Suprapubic skin (tissue), 4 donors: ENCODE measurements around the gene ZNF808.
"Not testable (repeated sequence)": the region's sequence is repeated elsewhere in the genome, so short reads cannot be mapped to it uniquely, and the experiment has no call there.

Source experiments
- EP300 ChIP-seq: sonication (generic); formaldehyde crosslinking; IDR thresholded peaks from one replicate; pipeline ENCODE4 v1.6.1; 2017; ENCODE audit warnings: antibody characterized with exemption
- POLR2A ChIP-seq, 2 donors: fragments of 450-650 bp; IDR thresholded peaks; one replicate each; pipeline ENCODE4 v1.6.1; 2017; ENCODE audit warnings: antibody characterized with exemption in 2 of 2, mild to moderate bottlenecking in 2 of 2, moderate library complexity in 2 of 2
- POLR2AphosphoS5 ChIP-seq, 3 donors: sonication (generic); formaldehyde crosslinking; IDR thresholded peaks; one replicate each; pipeline ENCODE4 v1.6.1; 2017; ENCODE audit warnings: antibody characterized with exemption in 3 of 3
- TF ChIP-seq, protein P1 (sequence below), 2 donors: fragments of 200-600 bp in 1 of 2; fragments of 450-650 bp in 1 of 2; sonication (generic) in 1 of 2; IDR thresholded peaks; one replicate each; pipeline ENCODE4 v1.5.1; 2016 to 2019; ENCODE audit warnings: antibody characterized with exemption in 2 of 2, mild to moderate bottlenecking in 1 of 2, moderate library complexity in 1 of 2

DNA sequence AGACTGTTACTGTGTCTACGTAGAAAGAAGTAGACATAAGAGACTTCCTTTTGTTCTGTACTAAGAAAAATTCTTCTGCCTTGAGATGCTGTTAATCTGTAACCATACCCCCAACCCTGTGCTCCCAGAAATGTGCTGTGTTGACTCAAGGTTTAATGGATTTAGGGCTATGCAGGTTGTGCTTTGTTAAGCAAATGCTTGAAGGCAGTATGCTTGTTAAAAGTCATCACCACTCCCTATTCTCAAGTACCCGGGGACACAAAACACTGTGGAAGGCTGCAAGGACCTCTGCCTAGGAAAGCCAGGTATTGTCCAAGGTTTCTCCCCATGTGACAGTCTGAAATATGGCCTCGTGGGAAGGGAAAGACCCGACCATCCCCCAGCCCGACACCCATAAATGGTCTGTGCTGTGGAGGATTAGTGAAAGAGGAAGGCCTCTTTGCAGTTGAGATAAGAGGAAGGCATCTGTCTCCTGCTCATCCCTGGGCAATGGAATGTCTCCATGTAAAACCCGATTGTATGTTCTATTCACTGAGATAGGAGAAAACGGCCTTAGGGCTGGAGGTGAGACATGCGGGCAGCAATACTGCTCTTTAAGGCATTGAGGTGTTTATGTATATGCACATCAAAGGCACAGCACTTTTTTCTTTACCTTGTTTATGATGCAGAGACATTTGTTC, 41.8 kb upstream of the ZNF808 start:
- not testable (repeated sequence) for TF ChIP-seq POLR2AphosphoS5 (IDR thresholded peaks at IDR 0.05); POLR2A (IDR thresholded peaks at IDR 0.05); EP300
- TF ChIP-seq, protein P1, sequence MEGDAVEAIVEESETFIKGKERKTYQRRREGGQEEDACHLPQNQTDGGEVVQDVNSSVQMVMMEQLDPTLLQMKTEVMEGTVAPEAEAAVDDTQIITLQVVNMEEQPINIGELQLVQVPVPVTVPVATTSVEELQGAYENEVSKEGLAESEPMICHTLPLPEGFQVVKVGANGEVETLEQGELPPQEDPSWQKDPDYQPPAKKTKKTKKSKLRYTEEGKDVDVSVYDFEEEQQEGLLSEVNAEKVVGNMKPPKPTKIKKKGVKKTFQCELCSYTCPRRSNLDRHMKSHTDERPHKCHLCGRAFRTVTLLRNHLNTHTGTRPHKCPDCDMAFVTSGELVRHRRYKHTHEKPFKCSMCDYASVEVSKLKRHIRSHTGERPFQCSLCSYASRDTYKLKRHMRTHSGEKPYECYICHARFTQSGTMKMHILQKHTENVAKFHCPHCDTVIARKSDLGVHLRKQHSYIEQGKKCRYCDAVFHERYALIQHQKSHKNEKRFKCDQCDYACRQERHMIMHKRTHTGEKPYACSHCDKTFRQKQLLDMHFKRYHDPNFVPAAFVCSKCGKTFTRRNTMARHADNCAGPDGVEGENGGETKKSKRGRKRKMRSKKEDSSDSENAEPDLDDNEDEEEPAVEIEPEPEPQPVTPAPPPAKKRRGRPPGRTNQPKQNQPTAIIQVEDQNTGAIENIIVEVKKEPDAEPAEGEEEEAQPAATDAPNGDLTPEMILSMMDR (IDR thresholded peaks at IDR 0.05): not testable (repeated sequence)
